ENCODE data around the gene ELL2.

DNA sequence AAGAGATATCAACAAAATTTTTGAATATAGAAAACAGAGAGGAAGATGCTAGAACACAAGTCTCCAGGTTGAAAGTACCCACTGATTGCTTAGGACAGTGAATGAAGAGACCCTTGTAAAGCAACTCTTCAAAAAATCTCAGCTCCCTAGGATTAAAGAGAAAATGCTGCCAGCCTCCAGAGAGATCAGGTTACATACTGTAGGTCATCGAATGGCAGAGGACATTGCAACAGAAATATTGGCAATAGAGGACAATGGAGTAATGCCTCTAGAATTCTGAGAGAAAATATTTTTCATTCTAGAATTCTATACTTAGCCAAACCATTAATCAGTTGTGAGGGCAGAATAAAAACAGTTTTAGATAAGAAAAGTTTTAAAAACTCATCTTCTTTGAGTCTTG, 43.1 kb upstream of the ELL2 start:
- TF ChIP-seq CTCF (IDR thresholded peaks at IDR 0.05) (no peak), EZH2 (IDR thresholded peaks at IDR 0.05; ENCODE audit: borderline replicate concordance, insufficient read depth, low read depth, low read length, poor library complexity, severe bottlenecking) (no peak)
